IMR-90 (cell line): ENCODE results near the gene PRKCB. TPM values are rescaled to one million over a fixed set of nuclear protein-coding genes. Genes with fewer than 3 reads are reported as not detected.

Source experiments
- ATAC-seq: fragments of 200-7000 bp; cut with Tn5 transposase; 2 replicates; pipeline ENCODE4 v1.9.1; 2020; ENCODE audit warnings: low read depth, mild to moderate bottlenecking, moderate library complexity
- BruUV-seq: library from RNA; stranded (reverse); fragments of 400-500 nt; replicated peaks from 2 replicates; lab custom pipeline; 2021; lab: Mats Ljungman, UMichigan
- CTCF ChIA-PET: fragments of 300-600 bp; formaldehyde crosslinking; extraction: SDS; loops from one replicate; lab custom pipeline; 2021; ENCODE audit warnings: antibody characterized with exemption; lab: Yijun Ruan, JAX
- POLR2A ChIA-PET: fragments of 300-600 bp; sonication (Branson Sonifier 250); formaldehyde crosslinking; loops from one replicate; lab custom pipeline; 2022; ENCODE audit warnings: antibody characterized with exemption; ENCODE audit not compliant: unreplicated experiment; lab: Charles Lee
- DNase-seq: peaks from one replicate; pipeline ENCODE4 v3.0.0; 2013
- H2AFZ ChIP-seq: replicated peaks from 2 replicates; pipeline ENCODE3; 2013; ENCODE audit warnings: low read length, mild to moderate bottlenecking; ENCODE audit not compliant: poor library complexity
- H2AK5ac ChIP-seq: 2 replicates; pipeline ENCODE4 v1.6.1; 2013; ENCODE audit warnings: low read depth, low read length, inconsistent platforms
- H2AK9ac ChIP-seq: replicated peaks from 2 replicates; pipeline ENCODE3; 2013; ENCODE audit warnings: mild to moderate bottlenecking, low read depth, low read length, moderate library complexity; ENCODE audit not compliant: poor library complexity
- H2BK120ac ChIP-seq: 2 replicates; pipeline ENCODE4 v1.6.1; 2013; ENCODE audit warnings: low read depth, low read length, inconsistent platforms
- H2BK15ac ChIP-seq: 3 replicates; pipeline ENCODE4 v1.6.1; 2013; ENCODE audit warnings: low read depth, low read length, inconsistent platforms
- H2BK20ac ChIP-seq: 2 replicates; pipeline ENCODE4 v1.6.1; 2013; ENCODE audit warnings: low read depth, mild to moderate bottlenecking, inconsistent platforms, low read length, moderate library complexity
- H2BK5ac ChIP-seq: 2 replicates; pipeline ENCODE4 v1.6.1; 2013; ENCODE audit warnings: mild to moderate bottlenecking, low read depth, low read length, inconsistent platforms; ENCODE audit not compliant: poor library complexity, severe bottlenecking
- H3K14ac ChIP-seq: replicated peaks from 2 replicates; pipeline ENCODE4 v1.6.1; 2013; ENCODE audit warnings: low read depth, low read length, inconsistent platforms
- H3K18ac ChIP-seq: 2 replicates; pipeline ENCODE4 v1.6.1; 2013; ENCODE audit warnings: low read depth, low read length, control low read depth
- H3K23ac ChIP-seq: 2 replicates; pipeline ENCODE4 v1.6.1; 2013; ENCODE audit warnings: low read depth, low read length, inconsistent platforms
- H3K27ac ChIP-seq: 2 replicates; pipeline ENCODE4 v1.5.1; 2013; ENCODE audit warnings: mild to moderate bottlenecking, control low read depth, low read length; ENCODE audit not compliant: insufficient read depth
- H3K27me3 ChIP-seq: 2 replicates; pipeline ENCODE4 v1.6.1; 2013; ENCODE audit warnings: low read length; ENCODE audit not compliant: control insufficient read depth, insufficient read depth
- H3K36me3 ChIP-seq: 2 replicates; pipeline ENCODE4 v1.6.1; 2013; ENCODE audit warnings: low read length, mixed read lengths; ENCODE audit not compliant: control insufficient read depth, insufficient read depth
- H3K4ac ChIP-seq: 2 replicates; pipeline ENCODE4 v1.6.1; 2013; ENCODE audit warnings: low read depth, low read length, inconsistent platforms
- H3K4me1 ChIP-seq: 2 replicates; pipeline ENCODE4 v1.6.1; 2013; ENCODE audit warnings: low read length, mixed read lengths; ENCODE audit not compliant: control insufficient read depth, insufficient read depth
- H3K4me2 ChIP-seq: 2 replicates; pipeline ENCODE4 v1.6.1; 2013; ENCODE audit warnings: low read depth, mild to moderate bottlenecking, control low read depth, low read length, moderate library complexity
- H3K4me3 ChIP-seq: 2 replicates; pipeline ENCODE4 v1.5.1; 2013; ENCODE audit warnings: low read depth, mild to moderate bottlenecking, control low read depth, low read length, moderate library complexity; ENCODE audit not compliant: insufficient read depth
- H3K56ac ChIP-seq: 2 replicates; pipeline ENCODE4 v1.6.1; 2013; ENCODE audit warnings: low read length, inconsistent platforms; ENCODE audit not compliant: insufficient read depth; ENCODE audit errors: extremely low read depth
- H3K79me1 ChIP-seq, 2 experiments: 2 replicates each; pipeline ENCODE4 v1.6.1; 2013; ENCODE audit warnings: low read length in 2 of 2, inconsistent platforms in 1 of 2, low read depth in 1 of 2
- H3K9ac ChIP-seq: 2 replicates; pipeline ENCODE4 v1.6.1; 2013; ENCODE audit warnings: low read depth, low read length, control low read depth
- H3K9me1 ChIP-seq: 2 replicates; pipeline ENCODE4 v1.6.1; 2013; ENCODE audit warnings: low read length, inconsistent platforms; ENCODE audit not compliant: insufficient read depth
- H3K9me3 ChIP-seq: 2 replicates; pipeline ENCODE4 v1.6.1; 2013; ENCODE audit warnings: low read length; ENCODE audit not compliant: control insufficient read depth, insufficient read depth
- H4K20me1 ChIP-seq: 2 replicates; pipeline ENCODE4 v1.6.1; 2013; ENCODE audit warnings: low read length, inconsistent platforms; ENCODE audit not compliant: insufficient read depth
- H4K5ac ChIP-seq: 2 replicates; pipeline ENCODE4 v1.6.1; 2013; ENCODE audit warnings: mild to moderate bottlenecking, low read depth, low read length, control low read depth
- H4K8ac ChIP-seq, 2 experiments: 2 replicates each; pipeline ENCODE4 v1.6.1; 2013; ENCODE audit warnings: low read depth in 2 of 2, low read length in 2 of 2, control low read depth in 1 of 2, inconsistent platforms in 1 of 2
- H4K91ac ChIP-seq: 2 replicates; pipeline ENCODE4 v1.6.1; 2013; ENCODE audit warnings: low read depth, low read length, inconsistent platforms; ENCODE audit not compliant: insufficient read depth
- CEBPB ChIP-seq: IDR thresholded peaks from 2 replicates; pipeline ENCODE4 v1.6.1; 2012; ENCODE audit warnings: low read depth, low read length, improper control_type of control experiment
- MAZ ChIP-seq: IDR thresholded peaks from 2 replicates; pipeline ENCODE4 v1.6.1; 2012; ENCODE audit warnings: low read depth, mild to moderate bottlenecking, low read length, improper control_type of control experiment, moderate library complexity, borderline replicate concordance
- MXI1 ChIP-seq: IDR thresholded peaks from 2 replicates; pipeline ENCODE4 v1.6.1; 2012; ENCODE audit warnings: low read depth, mild to moderate bottlenecking, low read length, moderate library complexity, borderline replicate concordance
- NFE2L2 ChIP-seq: fragments of 150-350 bp; IDR thresholded peaks from 2 replicates; pipeline ENCODE4 v1.6.1; 2016; ENCODE audit warnings: low read depth, mild to moderate bottlenecking, low read length
- RAD21 ChIP-seq: IDR thresholded peaks from 2 replicates; pipeline ENCODE4 v1.6.1; 2012; ENCODE audit warnings: low read length, improper control_type of control experiment
- RCOR1 ChIP-seq: IDR thresholded peaks from 2 replicates; pipeline ENCODE4 v1.6.1; 2012; ENCODE audit warnings: mild to moderate bottlenecking, low read length, improper control_type of control experiment; ENCODE audit not compliant: insufficient replicate concordance
- SMC3 ChIP-seq: fragments of 150-350 bp; IDR thresholded peaks from 2 replicates; pipeline ENCODE4 v1.6.1; 2016; ENCODE audit warnings: low read depth, mild to moderate bottlenecking, antibody characterized with exemption, low read length, moderate library complexity
- WGBS, 2 experiments: methylation state at CpG; one replicate each; pipeline versions ENCODE4 v1.1.5 to v1.1.7; 2013; ENCODE audit warnings: missing lambda C conversion rate in 2 of 2; ENCODE audit not compliant: insufficient read length in 1 of 2; ENCODE audit errors: extremely low coverage in 2 of 2; 5-methylcytosine and 5-hydroxymethylcytosine counted together
- dilution Hi-C: fragments of 300-500 bp; cut with HindIII; formaldehyde crosslinking; loops from one replicate; pipeline ENCODE4 v1.14.3; 2018; ENCODE audit warnings: low sequenced_read_pairs; ENCODE audit not compliant: unreplicated experiment
- in situ Hi-C: fragments of 300-500 bp; cut with MboI; formaldehyde crosslinking; loops from 3 replicates; pipeline ENCODE4 v1.14.3; 2019; ENCODE audit warnings: low sequenced_read_pairs, inconsistent platforms, mixed read lengths
- intact Hi-C: fragments of 100-400 bp; cut with micrococcal nuclease; formaldehyde crosslinking; loops from 2 replicates; pipeline ENCODE4 v1.10.0; 2022
- polyA plus RNA-seq, 3 experiments: library from polyadenylated mRNA; depleted of rRNA; stranded (reverse); fragments of >200 nt; gene quantifications; 2 replicates each; pipeline ENCODE4 v1.2.3, GENCODE V29; 2012; ENCODE audit warnings: low replicate concordance in 1 of 3
- total RNA-seq: library from RNA; depleted of rRNA; stranded (reverse); fragments of >200 nt; gene quantifications from 2 replicates; pipeline ENCODE4 v1.2.3, GENCODE V29; 2012
- TF ChIP-seq, protein P1 (sequence below): conservative IDR thresholded peaks from 2 replicates; pipeline ENCODE4 v1.5.1; 2012; ENCODE audit warnings: mild to moderate bottlenecking, low read depth, low read length, improper control_type of control experiment

Gene PRKCB
- total and polyA plus RNA-seq, 2 of the 4 experiments (the other 2 are of a cell fraction), result under 0.01 TPM; not detected in 1

DNA sequence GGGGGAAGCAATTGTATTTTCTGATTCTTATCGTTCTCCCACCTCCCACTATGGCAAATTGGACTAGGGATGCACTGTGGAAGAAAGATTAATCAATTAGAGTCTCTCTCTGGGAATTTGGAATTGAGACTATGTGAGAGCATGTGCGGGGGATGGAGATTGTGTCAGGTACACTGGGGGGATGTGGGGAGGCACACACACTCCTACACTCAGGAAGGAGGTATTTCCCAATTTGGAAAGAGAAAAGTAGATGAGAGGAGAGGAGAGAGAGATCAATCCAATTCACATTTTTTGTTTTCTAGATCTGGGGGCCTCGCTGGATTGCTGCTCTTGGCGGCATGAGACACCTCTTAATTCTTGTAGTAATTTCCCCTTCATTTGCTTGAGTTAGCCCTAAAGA lies 14.3 kb upstream of the PRKCB start:
- POLR2A ChIA-PET, result no interaction called here
- WGBS, 2 experiments, result no CpG with 5 or more reads among the region's 4 CpGs
- H2BK15ac ChIP-seq, result no peak overlapping the region
- no peak overlapping the region for H3K14ac ChIP-seq
- H3K18ac ChIP-seq, result no peak overlapping the region
- H3K36me3 ChIP-seq, result no peaks in the 10 kb centered on the region
- DNase-seq, result no peak
- H2BK5ac ChIP-seq, result no peak overlapping the region
- H2AFZ ChIP-seq, result no peak overlapping the region
- CTCF ChIA-PET, result interaction anchor here (1.4 kb wide), 1 partner anchor 18 kb away, joined by 4 read pairs; no protein-coding TSS in a partner anchor
- no peak overlapping the region for H3K27ac ChIP-seq
- no peak overlapping the region for H3K56ac ChIP-seq
- no peak overlapping the region for H2AK5ac ChIP-seq
- H3K79me1 ChIP-seq, result no peaks in the 10 kb centered on the region
- no peak overlapping the region for H2BK120ac ChIP-seq
- no peaks in the 10 kb centered on the region for H3K27me3 ChIP-seq
- no peak overlapping the region for H4K5ac ChIP-seq
- no peak overlapping the region for H4K91ac ChIP-seq
- H3K4me2 ChIP-seq, result no peak overlapping the region
- no peak overlapping the region for H2AK9ac ChIP-seq
- in situ Hi-C loops, result no loop called here
- H3K9me3 ChIP-seq, result no peaks in the 10 kb centered on the region
- no peak overlapping the region for H3K9ac ChIP-seq
- no peak overlapping the region for H2BK20ac ChIP-seq
- no TSS peak for BruUV-seq
- no peak overlapping the region for H3K23ac ChIP-seq
- dilution Hi-C loops, result no loop called here
- H4K20me1 ChIP-seq, result no peaks in the 10 kb centered on the region
- H3K9me1 ChIP-seq, result no peaks in the 10 kb centered on the region
- no peaks in the 10 kb centered on the region for H3K4me1 ChIP-seq
- intact Hi-C loops, result no loop called here
- H4K8ac ChIP-seq, result no peak overlapping the region
- no peak overlapping the region for H3K4me3 ChIP-seq
- ATAC-seq, result no peak
- H3K4ac ChIP-seq, result no peak overlapping the region
- TF ChIP-seq MXI1 (no peak), RCOR1 (no peak), NFE2L2 (no peak), SMC3 (no peak), CEBPB (no peak), RAD21 (no peak), MAZ (no peak)
- TF ChIP-seq, protein P1, sequence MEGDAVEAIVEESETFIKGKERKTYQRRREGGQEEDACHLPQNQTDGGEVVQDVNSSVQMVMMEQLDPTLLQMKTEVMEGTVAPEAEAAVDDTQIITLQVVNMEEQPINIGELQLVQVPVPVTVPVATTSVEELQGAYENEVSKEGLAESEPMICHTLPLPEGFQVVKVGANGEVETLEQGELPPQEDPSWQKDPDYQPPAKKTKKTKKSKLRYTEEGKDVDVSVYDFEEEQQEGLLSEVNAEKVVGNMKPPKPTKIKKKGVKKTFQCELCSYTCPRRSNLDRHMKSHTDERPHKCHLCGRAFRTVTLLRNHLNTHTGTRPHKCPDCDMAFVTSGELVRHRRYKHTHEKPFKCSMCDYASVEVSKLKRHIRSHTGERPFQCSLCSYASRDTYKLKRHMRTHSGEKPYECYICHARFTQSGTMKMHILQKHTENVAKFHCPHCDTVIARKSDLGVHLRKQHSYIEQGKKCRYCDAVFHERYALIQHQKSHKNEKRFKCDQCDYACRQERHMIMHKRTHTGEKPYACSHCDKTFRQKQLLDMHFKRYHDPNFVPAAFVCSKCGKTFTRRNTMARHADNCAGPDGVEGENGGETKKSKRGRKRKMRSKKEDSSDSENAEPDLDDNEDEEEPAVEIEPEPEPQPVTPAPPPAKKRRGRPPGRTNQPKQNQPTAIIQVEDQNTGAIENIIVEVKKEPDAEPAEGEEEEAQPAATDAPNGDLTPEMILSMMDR, result no peak
